GM21367 (cell line): Measurements from ENCODE around the gene SIRPA.

Experiments used
- ATAC-seq: cut with Tn5 transposase; IDR thresholded peaks from one replicate; pipeline ENCODE4 v1.9.1; 2021; ENCODE audit not compliant: unreplicated experiment

The SIRPA gene

GRCh38 chr20:1931830-1932229, 36.6 kb downstream of the SIRPA start:
- ATAC-seq: no peak

- no peak for ATAC-seq
Measured at GRCh38 chr20:1932971-1933370, 37.8 kb downstream of the SIRPA start.

GRCh38 chr20:1933465-1933870, 38.3 kb downstream of the SIRPA start:
- ATAC-seq: no peak

GRCh38 chr20:1934156-1934555, 38.9 kb downstream of the SIRPA start:
- no peak for ATAC-seq

- no peak for ATAC-seq
Measured at GRCh38 chr20:1934721-1935573, 39.7 kb downstream of the SIRPA start.

GRCh38 chr20:1935696-1936366, 40.6 kb downstream of the SIRPA start:
- no peak for ATAC-seq

- ATAC-seq: no peak
Measured at GRCh38 chr20:1937316-1937976, 42.2 kb downstream of the SIRPA start.

- no peak for ATAC-seq
Measured at GRCh38 chr20:1938464-1939269, 43.5 kb downstream of the SIRPA start.

GRCh38 chr20:1939270-1939595, 44.0 kb downstream of the SIRPA start:
- no peak for ATAC-seq

- ATAC-seq: no peak
Measured at GRCh38 chr20:1940581-1940980, 45.4 kb downstream of the SIRPA start.

GRCh38 chr20:1941226-1941625, 46.0 kb downstream of the SIRPA start:
- no peak for ATAC-seq

GRCh38 chr20:1942061-1942460, 46.9 kb downstream of the SIRPA start:
- ATAC-seq: no peak

GRCh38 chr20:1942486-1943274, 47.5 kb downstream of the SIRPA start:
- no peak for ATAC-seq

GRCh38 chr20:1943275-1944002, 48.2 kb downstream of the SIRPA start:
- ATAC-seq: no peak

- ATAC-seq: no peak
Measured at GRCh38 chr20:1944345-1945091, 49.3 kb downstream of the SIRPA start.

- no peak for ATAC-seq
Measured at GRCh38 chr20:1945134-1945618, 50.0 kb downstream of the SIRPA start.

GRCh38 chr20:1945660-1946059, 50.5 kb downstream of the SIRPA start:
- ATAC-seq: no peak

- no peak for ATAC-seq
Measured at GRCh38 chr20:1946442-1946761, 51.2 kb downstream of the SIRPA start.
